Putamen (tissue), 1 donor: Measurements from ENCODE around the gene TMEM151B.
A peak's percentile ranks its signal among the peaks of the same experiment; 100 is the strongest.

ENCODE experiments used
- DNase-seq: peaks from one replicate; pipeline ENCODE4 v3.0.0-alpha.2; 2016; ENCODE audit warnings: low spot score

Gene TMEM151B

GRCh38 chr6:44250718-44251123, 19.5 kb upstream of the TMEM151B start:
- no peak for DNase-seq

GRCh38 chr6:44251576-44252524, 18.4 kb upstream of the TMEM151B start:
- no peak for DNase-seq

GRCh38 chr6:44253307-44254101, 16.7 kb upstream of the TMEM151B start:
- DNase-seq, result no peak

- DNase-seq, result no peak
Measured at GRCh38 chr6:44254191-44255104, 15.8 kb upstream of the TMEM151B start.

- no peak for DNase-seq
Measured at GRCh38 chr6:44255105-44255808, 15.0 kb upstream of the TMEM151B start.

GRCh38 chr6:44255871-44256774, 14.1 kb upstream of the TMEM151B start:
- no peak for DNase-seq

- no peak for DNase-seq
Measured at GRCh38 chr6:44256775-44257024, 13.6 kb upstream of the TMEM151B start.

GRCh38 chr6:44257025-44257752, 13.1 kb upstream of the TMEM151B start, which contains the start of gene SLC35B2:
Gene SLC35B2 (minus strand): TSS chr6:44257528. CDS start chr6:44257410, 118 bp downstream.
- DNase-seq, result peak; percentile 94

GRCh38 chr6:44257753-44258324, 12.4 kb upstream of the TMEM151B start:
- no peak for DNase-seq

GRCh38 chr6:44258325-44258863, 11.9 kb upstream of the TMEM151B start:
- DNase-seq, result no peak

- no peak for DNase-seq
Measured at GRCh38 chr6:44258921-44259320, 11.3 kb upstream of the TMEM151B start.

GRCh38 chr6:44260011-44260410, 10.2 kb upstream of the TMEM151B start:
- no peak for DNase-seq

GRCh38 chr6:44260451-44261297, 9.6 kb upstream of the TMEM151B start:
- DNase-seq, result no peak

- DNase-seq, result no peak
Measured at GRCh38 chr6:44261581-44261980, 8.7 kb upstream of the TMEM151B start.

GRCh38 chr6:44262467-44263353, 7.5 kb upstream of the TMEM151B start:
- no peak for DNase-seq

GRCh38 chr6:44263354-44264100, 6.7 kb upstream of the TMEM151B start:
- no peak for DNase-seq
